Hematopoietic multipotent progenitor cell treated with erythropoietin and hydrocortisone succinate and interleukin-3 and kit ligand, for 4 days (in vitro differentiated cells): ENCODE measurements around the gene TANGO2.

Source experiments
- DNase-seq: peaks from one replicate; pipeline ENCODE4 v3.0.0-alpha.2; 2015

Gene TANGO2

GRCh38 chr22:20020533-20021195 lies at the start of gene TANGO2:
Gene TANGO2 (plus strand): TSS chr22:20021110. CDS start chr22:20036799, 15,689 bp downstream.
- peak; percentile 96 for DNase-seq

- peak; percentile 41 for DNase-seq
These were observed 49.4 kb upstream of the TANGO2 start for GRCh38 chr22:19971276-19972124.

GRCh38 chr22:19972251-19972650 lies 48.7 kb upstream of the TANGO2 start:
- DNase-seq, result no peak

- no peak for DNase-seq
These were observed 48.0 kb upstream of the TANGO2 start for GRCh38 chr22:19972652-19973550.

- DNase-seq, result no peak
These were observed 47.2 kb upstream of the TANGO2 start for GRCh38 chr22:19973551-19974267.

GRCh38 chr22:19974268-19974861 lies 46.5 kb upstream of the TANGO2 start:
- DNase-seq, result peak; percentile 90

- DNase-seq, result peak; percentile 57
These were observed 45.8 kb upstream of the TANGO2 start for GRCh38 chr22:19974935-19975706.

GRCh38 chr22:19975707-19976035 lies 45.2 kb upstream of the TANGO2 start:
- no peak for DNase-seq

GRCh38 chr22:19976671-19977070 lies 44.2 kb upstream of the TANGO2 start:
- DNase-seq, result no peak

- DNase-seq, result no peak
These were observed 43.3 kb upstream of the TANGO2 start for GRCh38 chr22:19977296-19978243.

GRCh38 chr22:19978748-19979147 lies 42.2 kb upstream of the TANGO2 start:
- no peak for DNase-seq

GRCh38 chr22:19979712-19980493 lies 41.0 kb upstream of the TANGO2 start:
- DNase-seq, result no peak

GRCh38 chr22:19980766-19981165 lies 40.1 kb upstream of the TANGO2 start:
- no peak for DNase-seq

GRCh38 chr22:19981171-19981960 lies 39.5 kb upstream of the TANGO2 start:
- no peak for DNase-seq

- no peak for DNase-seq
These were observed 38.7 kb upstream of the TANGO2 start for GRCh38 chr22:19981961-19982920.

- DNase-seq, result no peak
These were observed 37.8 kb upstream of the TANGO2 start for GRCh38 chr22:19982991-19983578.

- DNase-seq, result no peak
These were observed 37.2 kb upstream of the TANGO2 start for GRCh38 chr22:19983741-19984140.
